Astrocyte (in vitro differentiated cells and primary cell): ENCODE measurements around the gene KXD1.

Experiments
- EZH2 ChIP-seq: IDR thresholded peaks from 2 replicates; pipeline ENCODE4 v1.6.1; 2012; ENCODE audit warnings: mild to moderate bottlenecking, low read length, inconsistent platforms; ENCODE audit not compliant: insufficient read depth
- TF ChIP-seq, protein P1 (sequence below): IDR thresholded peaks from 2 replicates; pipeline ENCODE4 v1.5.1; 2011; ENCODE audit warnings: low read depth, mild to moderate bottlenecking, inconsistent platforms, low read length, moderate library complexity; ENCODE audit not compliant: insufficient read depth

DNA sequence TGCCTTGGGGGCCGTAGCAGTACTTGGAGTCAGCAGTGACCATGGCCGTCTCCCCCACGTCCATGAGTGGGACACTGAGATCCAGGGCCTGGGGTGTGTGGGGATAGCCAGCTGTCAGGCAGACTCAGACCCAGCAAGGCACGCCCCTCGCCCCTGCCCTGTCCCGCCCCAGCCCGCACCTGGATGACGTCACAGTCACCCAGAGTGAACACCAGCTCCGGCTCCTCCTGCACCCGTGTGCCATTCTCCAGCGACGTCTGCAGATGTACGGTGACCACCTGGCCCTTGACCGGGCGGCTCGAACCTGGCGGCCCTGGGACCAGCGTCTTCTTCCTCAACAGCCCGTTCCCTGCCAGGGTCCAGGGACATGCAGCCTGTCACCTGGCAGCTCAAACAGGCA is 18.3 kb upstream of the KXD1 start:
- TF ChIP-seq, protein P1, sequence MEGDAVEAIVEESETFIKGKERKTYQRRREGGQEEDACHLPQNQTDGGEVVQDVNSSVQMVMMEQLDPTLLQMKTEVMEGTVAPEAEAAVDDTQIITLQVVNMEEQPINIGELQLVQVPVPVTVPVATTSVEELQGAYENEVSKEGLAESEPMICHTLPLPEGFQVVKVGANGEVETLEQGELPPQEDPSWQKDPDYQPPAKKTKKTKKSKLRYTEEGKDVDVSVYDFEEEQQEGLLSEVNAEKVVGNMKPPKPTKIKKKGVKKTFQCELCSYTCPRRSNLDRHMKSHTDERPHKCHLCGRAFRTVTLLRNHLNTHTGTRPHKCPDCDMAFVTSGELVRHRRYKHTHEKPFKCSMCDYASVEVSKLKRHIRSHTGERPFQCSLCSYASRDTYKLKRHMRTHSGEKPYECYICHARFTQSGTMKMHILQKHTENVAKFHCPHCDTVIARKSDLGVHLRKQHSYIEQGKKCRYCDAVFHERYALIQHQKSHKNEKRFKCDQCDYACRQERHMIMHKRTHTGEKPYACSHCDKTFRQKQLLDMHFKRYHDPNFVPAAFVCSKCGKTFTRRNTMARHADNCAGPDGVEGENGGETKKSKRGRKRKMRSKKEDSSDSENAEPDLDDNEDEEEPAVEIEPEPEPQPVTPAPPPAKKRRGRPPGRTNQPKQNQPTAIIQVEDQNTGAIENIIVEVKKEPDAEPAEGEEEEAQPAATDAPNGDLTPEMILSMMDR = no peak
- no peak for TF ChIP-seq EZH2
